OCI-LY7 (cell line): Measurements from ENCODE around the gene COA6.

ENCODE experiments used
- EZH2phosphoT487 ChIP-seq: fragments of 200-600 bp; sonication (generic); IDR thresholded peaks from 2 replicates; pipeline ENCODE4 v1.6.1; 2018; ENCODE audit warnings: low read depth, borderline replicate concordance, mild to moderate bottlenecking, mixed run types, antibody characterized with exemption, low read length, moderate library complexity, mixed read lengths
- TF ChIP-seq, protein P1 (sequence below): fragments of 200-600 bp; sonication (generic); conservative IDR thresholded peaks from 2 replicates; pipeline ENCODE4 v1.5.1; 2014; ENCODE audit warnings: mild to moderate bottlenecking, antibody characterized with exemption, low read length, moderate library complexity, mixed read lengths

DNA sequence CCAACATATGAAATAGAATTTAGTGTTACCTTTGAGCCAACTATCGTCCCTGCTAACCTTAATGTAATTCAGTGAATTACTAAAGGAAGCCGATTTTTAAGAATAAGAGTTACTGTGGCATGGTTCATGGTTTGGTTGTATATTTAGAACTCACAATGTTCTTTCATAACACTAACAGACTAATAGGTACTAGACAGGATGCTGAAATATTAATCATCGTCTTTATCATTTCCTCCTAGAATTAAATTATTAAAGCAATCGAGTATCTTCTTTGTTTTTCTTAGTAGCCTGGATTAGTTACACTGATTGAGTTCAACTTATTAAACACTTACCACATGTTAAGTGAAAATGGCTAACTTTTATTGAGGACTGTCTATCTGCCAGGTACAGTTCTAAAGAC lies 58.0 kb downstream of the COA6 start:
- TF ChIP-seq, protein P1, sequence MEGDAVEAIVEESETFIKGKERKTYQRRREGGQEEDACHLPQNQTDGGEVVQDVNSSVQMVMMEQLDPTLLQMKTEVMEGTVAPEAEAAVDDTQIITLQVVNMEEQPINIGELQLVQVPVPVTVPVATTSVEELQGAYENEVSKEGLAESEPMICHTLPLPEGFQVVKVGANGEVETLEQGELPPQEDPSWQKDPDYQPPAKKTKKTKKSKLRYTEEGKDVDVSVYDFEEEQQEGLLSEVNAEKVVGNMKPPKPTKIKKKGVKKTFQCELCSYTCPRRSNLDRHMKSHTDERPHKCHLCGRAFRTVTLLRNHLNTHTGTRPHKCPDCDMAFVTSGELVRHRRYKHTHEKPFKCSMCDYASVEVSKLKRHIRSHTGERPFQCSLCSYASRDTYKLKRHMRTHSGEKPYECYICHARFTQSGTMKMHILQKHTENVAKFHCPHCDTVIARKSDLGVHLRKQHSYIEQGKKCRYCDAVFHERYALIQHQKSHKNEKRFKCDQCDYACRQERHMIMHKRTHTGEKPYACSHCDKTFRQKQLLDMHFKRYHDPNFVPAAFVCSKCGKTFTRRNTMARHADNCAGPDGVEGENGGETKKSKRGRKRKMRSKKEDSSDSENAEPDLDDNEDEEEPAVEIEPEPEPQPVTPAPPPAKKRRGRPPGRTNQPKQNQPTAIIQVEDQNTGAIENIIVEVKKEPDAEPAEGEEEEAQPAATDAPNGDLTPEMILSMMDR: no peak
- no peak for TF ChIP-seq EZH2phosphoT487
